ENCODE measurements around the gene PTRH1.
A peak's percentile ranks its signal among the peaks of the same experiment; 100 is the strongest.

Gene PTRH1

GRCh38 chr9:127686461-127687393, 28.7 kb downstream of the PTRH1 start:
- Mint-ChIP-seq H3K27me3 (peaks cover 0 to 5% of the 10 kb centered on the region in 2 donors), H3K27ac (no peak overlapping the region), H3K4me1 (peaks cover 0 to 1% of the 10 kb centered on the region in 2 donors), H3K9me3 (no peaks in the 10 kb centered on the region), H3K36me3 (no peaks in the 10 kb centered on the region), H3K4me3 (no peak overlapping the region)
- ATAC-seq (replicated peaks) (no peak), DNase-seq (no peak)

DNA sequence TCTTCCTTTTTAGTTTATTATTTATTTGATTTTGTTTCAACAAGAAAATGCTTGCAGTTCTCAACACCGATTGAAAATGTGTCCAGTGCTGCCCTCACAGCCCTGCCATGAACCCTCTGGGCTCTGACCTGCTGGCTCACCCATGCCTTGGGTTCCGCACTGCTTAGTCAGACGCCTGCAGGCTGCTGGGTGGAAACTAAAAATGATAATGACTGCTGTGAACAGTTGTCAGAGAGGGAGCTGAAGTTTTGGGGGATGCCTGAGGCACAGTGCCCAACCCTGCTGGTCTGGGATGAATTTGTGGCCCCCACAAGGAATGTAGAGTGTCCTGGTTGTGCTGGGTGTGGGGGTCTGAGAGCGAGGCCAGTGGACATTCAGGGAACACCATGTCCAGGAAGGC, 30.9 kb downstream of the PTRH1 start:
- H3K27ac Mint-ChIP-seq = peak overlapping the region; percentile 11
- DNase-seq = no peak
- peaks cover 0 to 1% of the 10 kb centered on the region in 2 donors for H3K4me1 Mint-ChIP-seq
- no peaks in the 10 kb centered on the region for H3K36me3 Mint-ChIP-seq
- no peak overlapping the region for H3K4me3 Mint-ChIP-seq
- H3K9me3 Mint-ChIP-seq = no peaks in the 10 kb centered on the region
- H3K27me3 Mint-ChIP-seq = peaks cover 11% of the 10 kb centered on the region in 2 donors
- no peak for ATAC-seq (replicated peaks)

- peaks cover 15% of the 10 kb centered on the region in 2 donors for H3K27me3 Mint-ChIP-seq
- no peaks in the 10 kb centered on the region for H3K36me3 Mint-ChIP-seq
- no peak overlapping the region for H3K27ac Mint-ChIP-seq
- no peaks in the 10 kb centered on the region for H3K9me3 Mint-ChIP-seq
- no peak overlapping the region for H3K4me3 Mint-ChIP-seq
- DNase-seq (no peak), ATAC-seq (replicated peaks) (no peak)
- peaks cover 0 to 1% of the 10 kb centered on the region in 2 donors for H3K4me1 Mint-ChIP-seq
Measured at GRCh38 chr9:127683723-127684122, 31.7 kb downstream of the PTRH1 start.

DNA sequence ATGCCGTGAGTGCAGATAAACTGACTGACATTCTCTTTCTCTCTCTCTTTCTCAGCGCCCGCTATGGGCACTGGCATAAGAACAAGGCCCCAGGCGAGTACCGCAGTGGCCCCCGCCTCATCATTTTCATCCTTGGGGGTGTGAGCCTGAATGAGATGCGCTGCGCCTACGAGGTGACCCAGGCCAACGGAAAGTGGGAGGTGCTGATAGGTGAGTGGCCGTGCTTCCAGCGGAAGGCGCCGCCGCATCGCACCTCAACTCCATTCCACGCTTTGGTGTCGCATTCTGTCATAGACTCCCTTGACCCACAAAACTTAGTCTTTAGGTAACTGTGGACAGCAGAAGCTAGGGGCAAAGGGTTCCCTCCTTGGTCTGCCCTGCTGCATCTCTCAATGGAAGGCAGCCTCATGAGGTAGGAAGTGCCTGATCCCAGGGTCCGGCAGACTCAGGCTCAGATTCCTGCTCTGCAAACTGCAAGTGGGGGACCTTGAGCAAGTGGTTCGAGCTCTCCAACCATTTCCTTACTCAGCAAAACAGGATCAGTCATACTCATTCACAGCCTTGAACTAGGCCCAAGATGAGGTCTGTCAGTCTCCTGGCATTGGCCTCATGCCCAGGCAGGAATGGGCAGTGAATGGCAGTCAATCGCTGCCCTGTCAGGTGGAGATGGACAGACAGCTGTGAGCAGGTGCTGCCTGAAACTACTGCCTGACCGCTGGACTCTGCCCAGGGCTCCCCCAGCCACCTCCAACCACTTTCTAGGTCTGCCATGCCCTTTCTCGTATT, 32.9 kb downstream of the PTRH1 start:
- Mint-ChIP-seq H3K36me3 (no peaks in the 10 kb centered on the region), H3K27ac (no peak overlapping the region), H3K9me3 (no peaks in the 10 kb centered on the region), H3K27me3 (peaks cover 15 to 16% of the 10 kb centered on the region in 2 donors), H3K4me3 (no peak overlapping the region), H3K4me1 (peaks cover 0 to 1% of the 10 kb centered on the region in 2 donors)
- no peak for DNase-seq
- no peak for ATAC-seq (replicated peaks)

- peaks cover 15 to 16% of the 10 kb centered on the region in 2 donors for H3K27me3 Mint-ChIP-seq
Measured at GRCh38 chr9:127680846-127681245, 34.6 kb downstream of the PTRH1 start.

GRCh38 chr9:127680226-127680625, 35.2 kb downstream of the PTRH1 start:
- Mint-ChIP-seq H3K27me3 (peaks cover 15 to 16% of the 10 kb centered on the region in 2 donors), H3K4me1 (no peaks in the 10 kb centered on the region), H3K36me3 (no peaks in the 10 kb centered on the region), H3K27ac (no peak overlapping the region), H3K9me3 (no peaks in the 10 kb centered on the region), H3K4me3 (no peak overlapping the region)
- no peak for ATAC-seq (replicated peaks)
- DNase-seq = no peak

More at GRCh38 chr9:127680846-127681245, 34.6 kb downstream of the PTRH1 start:
- no peaks in the 10 kb centered on the region for H3K9me3 Mint-ChIP-seq
- no peaks in the 10 kb centered on the region for H3K36me3 Mint-ChIP-seq
- no peak for ATAC-seq (replicated peaks)
- no peak overlapping the region for H3K4me3 Mint-ChIP-seq
- no peak for DNase-seq
- no peak overlapping the region for H3K27ac Mint-ChIP-seq
- no peaks in the 10 kb centered on the region for H3K4me1 Mint-ChIP-seq

GRCh38 chr9:127679506-127679905, 36.0 kb downstream of the PTRH1 start:
- ATAC-seq (replicated peaks) = no peak
- Mint-ChIP-seq H3K27me3 (peaks cover 11 to 16% of the 10 kb centered on the region in 2 donors), H3K36me3 (no peaks in the 10 kb centered on the region), H3K4me1 (no peaks in the 10 kb centered on the region), H3K9me3 (no peaks in the 10 kb centered on the region), H3K4me3 (no peak overlapping the region), H3K27ac (no peak overlapping the region)
- no peak for DNase-seq

DNA sequence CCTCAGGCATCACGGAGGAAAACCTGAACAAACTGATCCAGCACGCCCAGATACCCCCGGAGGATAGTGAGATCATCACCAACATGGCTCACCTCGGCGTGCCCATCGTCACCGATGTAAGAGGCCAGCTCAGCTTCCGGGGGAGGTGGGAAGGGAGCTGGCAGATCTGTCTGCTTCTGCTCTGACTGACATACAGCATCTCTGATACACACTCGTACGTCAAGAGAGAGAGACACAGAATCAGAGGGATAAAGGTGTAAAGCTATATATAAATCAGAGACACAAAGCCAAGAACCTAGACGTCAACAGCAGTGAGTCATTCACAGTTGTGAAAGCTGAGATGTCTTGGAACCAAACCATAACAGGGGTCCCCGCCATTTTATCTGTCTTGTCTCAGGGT, 38.8 kb downstream of the PTRH1 start:
- ATAC-seq (replicated peaks) = no peak
- Mint-ChIP-seq H3K4me3 (no peak overlapping the region), H3K27me3 (peaks cover 10 to 16% of the 10 kb centered on the region in 2 donors), H3K27ac (no peak overlapping the region), H3K4me1 (no peaks in the 10 kb centered on the region), H3K36me3 (no peaks in the 10 kb centered on the region), H3K9me3 (no peaks in the 10 kb centered on the region)
- no peak for DNase-seq

GRCh38 chr9:127673234-127673633, 42.2 kb downstream of the PTRH1 start:
- Mint-ChIP-seq H3K27ac (no peak overlapping the region), H3K9me3 (no peaks in the 10 kb centered on the region), H3K27me3 (peaks cover 0 to 7% of the 10 kb centered on the region in 2 donors), H3K4me1 (no peaks in the 10 kb centered on the region), H3K36me3 (no peaks in the 10 kb centered on the region), H3K4me3 (no peak overlapping the region)
- ATAC-seq (replicated peaks) (no peak), DNase-seq (no peak)

DNA sequence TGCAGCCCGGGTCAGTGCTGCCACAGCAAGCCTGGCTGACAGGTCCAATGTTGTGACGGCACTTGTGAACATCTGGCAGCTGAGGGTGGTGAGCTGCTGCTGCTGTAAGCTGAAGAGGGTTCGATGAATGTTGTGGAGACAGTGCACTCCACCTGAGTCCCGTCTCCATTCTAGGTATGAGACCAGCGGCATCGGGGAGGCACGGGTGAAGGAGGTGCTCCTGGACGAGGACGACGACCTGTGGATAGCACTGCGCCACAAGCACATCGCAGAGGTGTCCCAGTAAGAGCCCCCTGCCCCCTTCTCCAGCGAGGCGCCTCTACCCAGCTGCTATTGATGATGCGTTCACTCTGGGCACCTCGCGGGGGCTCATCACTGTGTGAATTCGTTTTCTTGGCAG, 47.6 kb downstream of the PTRH1 start:
- Mint-ChIP-seq H3K4me3 (no peak overlapping the region), H3K27ac (no peak overlapping the region), H3K36me3 (no peaks in the 10 kb centered on the region), H3K27me3 (peaks cover 16 to 29% of the 10 kb centered on the region in 2 donors), H3K9me3 (no peaks in the 10 kb centered on the region), H3K4me1 (no peaks in the 10 kb centered on the region)
- ATAC-seq (replicated peaks) (no peak), DNase-seq (no peak)

DNA sequence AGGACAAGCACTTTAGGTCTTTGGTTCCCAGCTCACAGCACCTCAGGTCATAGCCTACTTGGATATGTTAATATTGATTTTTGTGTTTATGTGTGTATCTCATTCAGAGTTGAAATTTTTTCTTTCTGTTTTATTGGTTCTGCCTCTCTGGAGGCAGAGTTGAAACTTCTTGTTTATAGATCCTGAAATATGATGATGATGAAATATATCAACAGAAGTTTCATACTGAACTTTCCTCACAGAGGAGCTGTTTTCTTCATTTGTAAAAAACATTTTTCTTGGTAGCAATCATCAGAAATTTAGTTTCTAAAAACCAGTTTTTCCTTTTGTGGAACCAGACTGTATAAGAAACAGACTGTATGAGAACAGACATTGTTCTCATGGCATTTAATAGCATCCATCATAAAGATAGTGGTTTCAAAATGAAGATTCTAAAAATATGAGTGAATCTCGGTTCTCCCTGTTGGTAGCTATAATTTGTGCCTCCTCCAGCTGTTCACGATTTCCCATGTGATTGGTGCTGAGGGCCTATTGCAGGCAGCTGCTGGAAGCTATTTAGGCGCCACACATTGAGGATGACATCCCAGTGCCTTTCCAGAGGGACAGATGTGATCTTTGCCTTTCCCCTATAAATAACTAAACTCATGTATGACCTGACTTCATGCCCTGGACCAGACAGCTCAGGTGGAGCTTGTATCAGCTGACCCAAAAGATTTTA, 48.2 kb downstream of the PTRH1 start:
- ATAC-seq (replicated peaks) (no peak), DNase-seq (no peak)
- H3K27ac Mint-ChIP-seq = no peak overlapping the region
- no peaks in the 10 kb centered on the region for H3K9me3 Mint-ChIP-seq
- H3K27me3 Mint-ChIP-seq = peaks cover 20 to 34% of the 10 kb centered on the region in 2 donors
- no peak overlapping the region for H3K4me3 Mint-ChIP-seq
- no peaks in the 10 kb centered on the region for H3K4me1 Mint-ChIP-seq
- no peaks in the 10 kb centered on the region for H3K36me3 Mint-ChIP-seq

GRCh38 chr9:127664678-127665507, 50.6 kb downstream of the PTRH1 start:
- DNase-seq (no peak), ATAC-seq (replicated peaks) (no peak)
- no peak overlapping the region for H3K27ac Mint-ChIP-seq
- peaks cover 20 to 42% of the 10 kb centered on the region in 2 donors for H3K27me3 Mint-ChIP-seq
- H3K4me1 Mint-ChIP-seq = no peaks in the 10 kb centered on the region
- H3K4me3 Mint-ChIP-seq = no peak overlapping the region
- H3K36me3 Mint-ChIP-seq = no peaks in the 10 kb centered on the region
- H3K9me3 Mint-ChIP-seq = no peaks in the 10 kb centered on the region

- H3K4me1 Mint-ChIP-seq = no peaks in the 10 kb centered on the region
- H3K36me3 Mint-ChIP-seq = no peaks in the 10 kb centered on the region
- ATAC-seq (replicated peaks) = no peak
- H3K27ac Mint-ChIP-seq = no peak overlapping the region
- no peaks in the 10 kb centered on the region for H3K9me3 Mint-ChIP-seq
- H3K27me3 Mint-ChIP-seq = peaks cover 25 to 42% of the 10 kb centered on the region in 2 donors
- DNase-seq = no peak
- H3K4me3 Mint-ChIP-seq = no peak overlapping the region
Measured at GRCh38 chr9:127664324-127664677, 51.2 kb downstream of the PTRH1 start.
